Ascending aorta (tissue), 2 donors: Measurements from ENCODE around the gene AKAP6. TPM values are rescaled to one million over a fixed set of nuclear protein-coding genes. Genes with fewer than 3 reads are reported as not detected.

Experiments used
- DNase-seq, 2 donors: peaks; one replicate each; pipeline ENCODE4 v3.0.0-alpha.2; 2019; ENCODE audit warnings: low spot score in 2 of 2
- H3K27ac ChIP-seq, 2 donors: fragments of 200-600 bp; sonication (generic); one replicate each; pipeline ENCODE4 v1.5.1; 2016 to 2017; ENCODE audit warnings: mild to moderate bottlenecking in 1 of 2
- H3K27me3 ChIP-seq: fragments of 200-600 bp; sonication (generic); one replicate; pipeline ENCODE4 v1.5.1; 2017
- H3K36me3 ChIP-seq, 2 donors: fragments of 200-600 bp; sonication (generic); one replicate each; pipeline ENCODE4 v1.5.1; 2016
- H3K4me1 ChIP-seq, 2 donors: fragments of 200-600 bp; sonication (generic); one replicate each; pipeline ENCODE4 v1.5.1; 2016 to 2017; ENCODE audit warnings: mild to moderate bottlenecking in 1 of 2
- H3K4me3 ChIP-seq, 2 donors: fragments of 200-600 bp; sonication (generic); one replicate each; pipeline ENCODE4 v1.5.1; 2016 to 2017; ENCODE audit warnings: mild to moderate bottlenecking in 1 of 2
- H3K9me3 ChIP-seq, 2 donors: fragments of 200-600 bp; sonication (generic); one replicate each; pipeline ENCODE4 v1.5.1; 2016
- intact Hi-C: fragments of 100-400 bp; cut with DNase I; formaldehyde crosslinking; loops from one replicate; pipeline ENCODE4 v1.15.1; 2023
- total RNA-seq: library from RNA; depleted of rRNA; stranded (reverse); fragments of >200 nt; gene quantifications from one replicate; pipeline ENCODE4 v1.1.0, GENCODE V29; 2016
- TF ChIP-seq, protein P1 (sequence below), 3 experiments: fragments of 200-600 bp in 2 of 3; fragments of 450-650 bp in 1 of 3; sonication (generic) in 2 of 3; IDR thresholded peaks; one replicate each; pipeline ENCODE4 v1.5.1; 2016 to 2019; ENCODE audit warnings: antibody characterized with exemption in 3 of 3, mild to moderate bottlenecking in 1 of 3, moderate library complexity in 1 of 3

Gene AKAP6
- total RNA-seq, 1 donor from 2014 or later = 21.1 TPM

DNA sequence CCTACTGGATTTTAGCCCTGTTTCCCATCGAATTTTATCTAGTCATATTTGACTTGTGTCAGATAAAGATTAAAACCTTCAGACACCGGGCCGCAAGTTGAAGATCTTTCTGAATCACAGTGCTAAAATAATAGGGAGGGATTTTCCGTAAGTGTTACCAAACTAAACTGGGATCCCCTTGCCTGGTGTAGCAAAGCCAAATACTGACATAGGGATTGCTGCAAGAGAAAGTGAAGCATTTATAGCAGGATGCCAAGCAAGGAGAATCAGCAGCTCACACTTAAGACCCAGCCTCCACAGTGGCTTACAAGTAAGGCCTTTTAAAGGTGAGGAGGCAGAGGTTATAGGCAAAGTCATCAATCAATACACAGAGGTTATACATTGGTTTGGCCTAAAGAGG, 147.4 kb downstream of the AKAP6 start:
- no peak overlapping the region for H3K4me3 ChIP-seq
- H3K9me3 ChIP-seq = no peaks in the 10 kb centered on the region
- H3K27ac ChIP-seq = peak overlapping the region; percentile 54 to 57
- no peaks in the 10 kb centered on the region for H3K27me3 ChIP-seq
- H3K4me1 ChIP-seq = peaks cover 17 to 54% of the 10 kb centered on the region in 2 donors
- intact Hi-C loops = no loop called here
- DNase-seq = no peak
- no peaks in the 10 kb centered on the region for H3K36me3 ChIP-seq
- TF ChIP-seq, protein P1, sequence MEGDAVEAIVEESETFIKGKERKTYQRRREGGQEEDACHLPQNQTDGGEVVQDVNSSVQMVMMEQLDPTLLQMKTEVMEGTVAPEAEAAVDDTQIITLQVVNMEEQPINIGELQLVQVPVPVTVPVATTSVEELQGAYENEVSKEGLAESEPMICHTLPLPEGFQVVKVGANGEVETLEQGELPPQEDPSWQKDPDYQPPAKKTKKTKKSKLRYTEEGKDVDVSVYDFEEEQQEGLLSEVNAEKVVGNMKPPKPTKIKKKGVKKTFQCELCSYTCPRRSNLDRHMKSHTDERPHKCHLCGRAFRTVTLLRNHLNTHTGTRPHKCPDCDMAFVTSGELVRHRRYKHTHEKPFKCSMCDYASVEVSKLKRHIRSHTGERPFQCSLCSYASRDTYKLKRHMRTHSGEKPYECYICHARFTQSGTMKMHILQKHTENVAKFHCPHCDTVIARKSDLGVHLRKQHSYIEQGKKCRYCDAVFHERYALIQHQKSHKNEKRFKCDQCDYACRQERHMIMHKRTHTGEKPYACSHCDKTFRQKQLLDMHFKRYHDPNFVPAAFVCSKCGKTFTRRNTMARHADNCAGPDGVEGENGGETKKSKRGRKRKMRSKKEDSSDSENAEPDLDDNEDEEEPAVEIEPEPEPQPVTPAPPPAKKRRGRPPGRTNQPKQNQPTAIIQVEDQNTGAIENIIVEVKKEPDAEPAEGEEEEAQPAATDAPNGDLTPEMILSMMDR (IDR thresholded peaks at IDR 0.05) = no peak

GRCh38 chr14:32477396-32477795, 148.3 kb downstream of the AKAP6 start:
- Histone ChIP-seq H3K4me1 (peaks cover 12 to 52% of the 10 kb centered on the region in 2 donors), H3K27me3 (no peaks in the 10 kb centered on the region), H3K27ac (peak overlapping the region; percentile 54 to 57), H3K36me3 (no peaks in the 10 kb centered on the region), H3K9me3 (no peaks in the 10 kb centered on the region), H3K4me3 (no peak overlapping the region)
- DNase-seq = no peak
- intact Hi-C loops = no loop called here
- TF ChIP-seq, protein P1 (IDR thresholded peaks at IDR 0.05) = no peak

- Histone ChIP-seq H3K36me3 (no peaks in the 10 kb centered on the region), H3K9me3 (no peaks in the 10 kb centered on the region), H3K4me1 (peaks cover 12 to 50% of the 10 kb centered on the region in 2 donors), H3K27me3 (no peaks in the 10 kb centered on the region), H3K4me3 (no peak overlapping the region), H3K27ac (peak overlapping the region; percentile 54 to 57)
- intact Hi-C loops = no loop called here
- DNase-seq = no peak
- TF ChIP-seq, protein P1 (IDR thresholded peaks at IDR 0.05) = no peak
Measured at GRCh38 chr14:32478050-32478449, 149.0 kb downstream of the AKAP6 start.

DNA sequence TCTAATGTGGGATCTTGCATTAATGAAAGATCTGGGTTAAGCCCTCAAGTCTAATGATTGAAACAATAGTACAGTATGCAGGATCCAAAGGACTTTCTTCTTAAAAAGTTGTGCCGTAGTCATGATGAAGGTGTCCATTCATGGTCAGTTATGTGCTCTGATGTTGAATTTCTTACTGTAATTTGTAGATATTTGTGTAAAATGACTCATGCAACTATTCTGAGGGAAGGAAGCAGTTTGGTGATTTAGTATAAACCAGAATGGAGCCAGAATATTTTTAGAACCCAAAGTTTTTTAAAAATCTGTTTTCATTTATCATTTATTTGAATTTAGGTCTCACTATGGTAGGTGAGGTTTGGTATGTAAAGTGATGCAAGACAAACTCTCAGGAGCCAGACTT, 151.2 kb downstream of the AKAP6 start:
- DNase-seq = no peak
- Histone ChIP-seq H3K4me1 (peaks cover 12 to 49% of the 10 kb centered on the region in 2 donors), H3K27ac (peak overlapping the region; percentile 75 to 77), H3K4me3 (peak overlapping the region in 1 of 2 donors; percentile 1), H3K9me3 (no peaks in the 10 kb centered on the region), H3K27me3 (no peaks in the 10 kb centered on the region), H3K36me3 (no peaks in the 10 kb centered on the region)
- TF ChIP-seq, protein P1 (IDR thresholded peaks at IDR 0.05) = no peak
- intact Hi-C loops = loop anchor here (2.0 kb wide), 1 partner anchor 28 kb away; no protein-coding TSS in a partner anchor

DNA sequence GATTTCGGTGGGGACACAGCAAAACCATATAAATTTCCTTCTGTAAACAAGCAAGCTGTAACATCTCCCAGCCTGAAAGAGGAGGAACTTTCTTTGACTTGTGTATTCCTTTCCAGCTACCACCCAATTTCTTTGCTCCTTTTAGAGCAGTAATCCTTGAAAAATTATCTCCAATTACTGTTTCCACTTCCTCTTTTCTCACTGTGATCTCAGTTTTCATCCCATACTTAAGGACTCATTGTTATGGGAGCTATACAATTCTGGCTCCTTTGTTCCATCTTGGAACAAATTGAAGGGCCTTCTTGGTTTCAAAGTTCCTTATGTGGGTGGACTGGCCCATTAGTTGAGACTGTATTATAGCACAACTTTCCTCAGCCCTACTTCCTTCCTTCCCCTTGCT, 152.6 kb downstream of the AKAP6 start:
- Histone ChIP-seq H3K36me3 (no peaks in the 10 kb centered on the region), H3K27me3 (no peaks in the 10 kb centered on the region), H3K27ac (peak overlapping the region; percentile 57 to 77), H3K9me3 (no peaks in the 10 kb centered on the region), H3K4me3 (no peak overlapping the region), H3K4me1 (peaks cover 12 to 49% of the 10 kb centered on the region in 2 donors)
- DNase-seq = no peak
- intact Hi-C loops = loop anchor here (2.0 kb wide), 1 partner anchor 27 kb away; no protein-coding TSS in a partner anchor
- TF ChIP-seq, protein P1 (IDR thresholded peaks at IDR 0.05) = no peak
